ENCODE measurements around the gene ARL5C. TPM values are rescaled to one million over a fixed set of nuclear protein-coding genes. Genes with fewer than 3 reads are reported as not detected.

The ARL5C gene
- total RNA-seq, 4 donors from 2014 or later, result not detected

GRCh38 chr17:39193346-39193745 is 27.4 kb upstream of the ARL5C start:
- peaks cover 5 to 32% (median 23%) of the 10 kb centered on the region in 4 donors for H3K4me1 ChIP-seq

DNA sequence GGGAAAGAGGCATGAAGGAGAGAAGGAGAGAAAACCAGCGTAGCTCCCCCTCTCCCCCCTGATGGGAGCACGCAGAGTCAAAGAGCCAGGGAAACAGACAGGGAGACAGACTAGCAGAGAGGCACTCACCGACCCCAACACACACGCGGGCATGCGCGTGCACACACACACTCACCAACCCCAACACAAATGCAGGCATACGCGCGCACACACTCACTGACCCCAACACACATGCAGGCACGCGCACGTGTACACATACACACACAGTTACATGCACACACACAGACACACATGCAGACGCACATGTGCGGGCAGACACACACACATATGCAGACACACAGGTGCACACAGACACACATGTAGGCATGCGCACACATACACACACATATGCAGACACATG is 26.9 kb upstream of the ARL5C start:
- no peak for TF ChIP-seq EP300 (IDR thresholded peaks at IDR 0.05; ENCODE audit: low read depth)
- no peak for TF ChIP-seq POLR2AphosphoS5 (IDR thresholded peaks at IDR 0.05)
- no peak for TF ChIP-seq POLR2A (IDR thresholded peaks at IDR 0.05)
- TF ChIP-seq, protein P1, sequence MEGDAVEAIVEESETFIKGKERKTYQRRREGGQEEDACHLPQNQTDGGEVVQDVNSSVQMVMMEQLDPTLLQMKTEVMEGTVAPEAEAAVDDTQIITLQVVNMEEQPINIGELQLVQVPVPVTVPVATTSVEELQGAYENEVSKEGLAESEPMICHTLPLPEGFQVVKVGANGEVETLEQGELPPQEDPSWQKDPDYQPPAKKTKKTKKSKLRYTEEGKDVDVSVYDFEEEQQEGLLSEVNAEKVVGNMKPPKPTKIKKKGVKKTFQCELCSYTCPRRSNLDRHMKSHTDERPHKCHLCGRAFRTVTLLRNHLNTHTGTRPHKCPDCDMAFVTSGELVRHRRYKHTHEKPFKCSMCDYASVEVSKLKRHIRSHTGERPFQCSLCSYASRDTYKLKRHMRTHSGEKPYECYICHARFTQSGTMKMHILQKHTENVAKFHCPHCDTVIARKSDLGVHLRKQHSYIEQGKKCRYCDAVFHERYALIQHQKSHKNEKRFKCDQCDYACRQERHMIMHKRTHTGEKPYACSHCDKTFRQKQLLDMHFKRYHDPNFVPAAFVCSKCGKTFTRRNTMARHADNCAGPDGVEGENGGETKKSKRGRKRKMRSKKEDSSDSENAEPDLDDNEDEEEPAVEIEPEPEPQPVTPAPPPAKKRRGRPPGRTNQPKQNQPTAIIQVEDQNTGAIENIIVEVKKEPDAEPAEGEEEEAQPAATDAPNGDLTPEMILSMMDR (IDR thresholded peaks at IDR 0.05), result no peak
- 96% methylated on average over 16 of the region's 16 CpGs; no CpG with 5 or more reads in 1 of the 2 donors for WGBS, 2 donors (ENCODE audit: low coverage in 1 of 2)
- intact Hi-C loops (cut with DNase I; ENCODE audit: low total_unique reads), result no loop called here

More at GRCh38 chr17:39193346-39193745, 27.4 kb upstream of the ARL5C start:
- WGBS, 2 donors (ENCODE audit: low coverage in 1 of 2), result 86 to 100% methylated on average over 1 to 10 of the region's 10 CpGs
- no peak for TF ChIP-seq POLR2A (IDR thresholded peaks at IDR 0.05)
- no peak for TF ChIP-seq POLR2AphosphoS5 (IDR thresholded peaks at IDR 0.05)
- no peak for TF ChIP-seq EP300 (IDR thresholded peaks at IDR 0.05; ENCODE audit: low read depth)
- TF ChIP-seq, protein P1 (IDR thresholded peaks at IDR 0.05), result no peak
- Histone ChIP-seq H3K4me3 (no peak overlapping the region), H3K9me3 (no peaks in the 10 kb centered on the region), H3K27me3 (no peaks in the 10 kb centered on the region), H3K27ac (no peak overlapping the region), H3K36me3 (no peaks in the 10 kb centered on the region)
- DNase-seq, result no peak
- in situ Hi-C loops (cut with MboI; ENCODE audit: low pct_ligation_motif_present in 1 of 4, low pct_unique_long_range_greater_than_20kb in 1 of 4, low sequenced_read_pairs in 3 of 4), result no loop called here
- intact Hi-C loops (cut with DNase I; ENCODE audit: low total_unique reads), result no loop called here

DNA sequence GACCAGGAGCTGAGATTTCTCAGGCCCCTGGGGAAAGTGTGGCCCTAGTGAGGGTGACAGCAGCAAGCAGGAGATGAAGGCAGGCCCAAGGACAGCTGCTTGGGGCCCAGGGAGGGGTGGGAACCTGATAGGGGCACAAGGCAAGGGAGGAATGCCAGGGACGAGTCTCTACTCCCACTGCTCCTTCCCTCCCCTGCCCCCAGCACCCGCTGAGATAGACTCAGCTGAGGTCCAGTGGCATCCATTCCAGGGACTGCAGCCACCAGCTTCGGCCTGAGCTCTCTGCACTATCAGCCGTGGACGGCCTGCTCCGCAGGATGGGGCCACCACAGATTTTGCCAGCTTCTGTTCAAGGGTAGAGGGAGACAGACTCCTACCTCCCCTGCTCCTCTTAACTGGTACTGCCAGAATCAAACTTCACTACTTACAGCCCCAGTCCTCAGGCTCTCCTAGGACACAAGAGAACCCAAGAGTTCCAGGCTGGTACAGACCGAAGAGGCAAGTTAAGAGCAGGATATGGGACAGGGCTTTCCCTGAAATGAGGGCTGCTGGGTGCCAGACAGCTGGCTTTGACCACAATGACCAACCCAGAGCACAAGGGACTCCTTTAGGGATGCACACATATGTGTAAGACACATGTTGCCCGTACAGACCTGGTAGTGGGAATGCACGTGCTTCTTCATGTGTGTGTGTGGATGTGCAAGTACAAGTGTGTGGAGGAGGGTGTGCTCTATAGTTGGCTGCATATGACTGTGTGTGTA is 26.0 kb upstream of the ARL5C start:
- 94% methylated on average over 9 of the region's 9 CpGs; no CpG with 5 or more reads in 1 of the 2 donors for WGBS, 2 donors (ENCODE audit: low coverage in 1 of 2)
- DNase-seq, result no peak
- TF ChIP-seq, protein P1 (IDR thresholded peaks at IDR 0.05), result no peak
- TF ChIP-seq POLR2A (IDR thresholded peaks at IDR 0.05) (no peak), POLR2AphosphoS5 (IDR thresholded peaks at IDR 0.05) (no peak), EP300 (IDR thresholded peaks at IDR 0.05; ENCODE audit: low read depth) (no peak)
- Histone ChIP-seq H3K27ac (no peak overlapping the region), H3K4me1 (peaks cover 8 to 28% (median 13%) of the 10 kb centered on the region in 4 donors), H3K4me3 (no peak overlapping the region), H3K9me3 (no peaks in the 10 kb centered on the region), H3K36me3 (no peaks in the 10 kb centered on the region), H3K27me3 (no peaks in the 10 kb centered on the region)
- in situ Hi-C loops (cut with MboI; ENCODE audit: low pct_ligation_motif_present in 1 of 4, low pct_unique_long_range_greater_than_20kb in 1 of 4, low sequenced_read_pairs in 3 of 4) (no loop called here), intact Hi-C loops (cut with DNase I; ENCODE audit: low total_unique reads) (no loop called here)

More for the DNA sequence above, 26.9 kb upstream of the ARL5C start:
- DNase-seq, result no peak
- no peak overlapping the region for H3K4me3 ChIP-seq
- H3K36me3 ChIP-seq, result no peaks in the 10 kb centered on the region
- in situ Hi-C loops (cut with MboI; ENCODE audit: low pct_ligation_motif_present in 1 of 4, low pct_unique_long_range_greater_than_20kb in 1 of 4, low sequenced_read_pairs in 3 of 4), result no loop called here
- H3K27me3 ChIP-seq, result no peaks in the 10 kb centered on the region
- peaks cover 5 to 29% (median 19%) of the 10 kb centered on the region in 4 donors for H3K4me1 ChIP-seq
- H3K27ac ChIP-seq, result no peak overlapping the region
- no peaks in the 10 kb centered on the region for H3K9me3 ChIP-seq

DNA sequence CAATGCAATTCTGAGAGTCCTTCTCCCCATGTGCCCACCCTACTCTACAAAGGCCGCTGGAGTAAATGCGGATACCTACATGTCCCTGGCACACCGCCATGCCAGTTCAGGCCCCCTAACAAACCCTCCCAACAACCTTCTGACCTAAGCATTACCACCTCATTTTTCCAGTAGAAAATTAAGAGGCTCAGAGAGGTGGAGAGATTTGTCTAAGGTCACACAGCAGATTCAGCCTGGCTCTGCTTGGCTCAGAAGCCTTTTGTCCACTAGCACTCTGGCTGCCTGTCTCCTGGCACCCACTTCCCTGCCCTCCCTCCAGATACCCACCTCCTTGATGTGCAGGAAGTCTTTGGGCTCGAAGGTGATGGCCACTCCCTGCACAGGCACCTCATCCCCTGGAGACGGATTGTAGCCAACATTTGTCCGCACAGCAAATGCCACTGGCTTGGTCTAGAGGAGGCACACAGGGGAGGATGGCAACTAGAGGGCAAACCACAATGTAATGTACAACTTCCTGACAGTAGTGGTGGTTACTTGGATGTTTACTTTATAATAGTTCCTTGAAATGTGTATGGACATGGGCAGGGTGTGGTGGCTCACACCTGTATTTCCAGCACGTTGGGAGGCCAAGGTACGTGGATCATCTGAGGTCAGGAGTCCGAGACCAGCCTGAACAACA is 21.3 kb upstream of the ARL5C start:
- H3K36me3 ChIP-seq, result peaks cover 0 to 8% (median 2%) of the 10 kb centered on the region in 4 donors
- DNase-seq, result peak; percentile 62
- in situ Hi-C loops (cut with MboI; ENCODE audit: low pct_ligation_motif_present in 1 of 4, low pct_unique_long_range_greater_than_20kb in 1 of 4, low sequenced_read_pairs in 3 of 4), result no loop called here

More for the DNA sequence above, 21.3 kb upstream of the ARL5C start:
- intact Hi-C loops (cut with DNase I; ENCODE audit: low total_unique reads), result no loop called here
- peak in 2 of 3 donors; percentile 67 to 68 for TF ChIP-seq POLR2AphosphoS5 (IDR thresholded peaks at IDR 0.05)
- TF ChIP-seq POLR2A (IDR thresholded peaks at IDR 0.05), result peak; percentile 44
- TF ChIP-seq EP300 (IDR thresholded peaks at IDR 0.05; ENCODE audit: low read depth), result no peak
- TF ChIP-seq, protein P1 (IDR thresholded peaks at IDR 0.05), result no peak
- Histone ChIP-seq H3K27ac (peak overlapping the region; percentile 67 to 70 (median 68)), H3K4me1 (peaks cover 3 to 14% (median 6%) of the 10 kb centered on the region in 4 donors), H3K27me3 (no peaks in the 10 kb centered on the region), H3K9me3 (no peaks in the 10 kb centered on the region), H3K4me3 (peak overlapping the region in 1 of 4 donors; percentile 2)
- WGBS, 2 donors (ENCODE audit: low coverage in 1 of 2), result 67% methylated on average over 9 of the region's 9 CpGs; no CpG with 5 or more reads in 1 of the 2 donors
